VCaP (cell line): ENCODE results near the gene NOS1AP.
A peak's percentile ranks its signal among the peaks of the same experiment; 100 is the strongest.

Source experiments
- H3K27ac ChIP-seq: fragments of 450-650 bp; 2 replicates; pipeline ENCODE4 v1.5.1; 2017
- CTCF ChIP-seq: fragments of 450-650 bp; conservative IDR thresholded peaks from 2 replicates; pipeline ENCODE4 v1.5.1; 2017; ENCODE audit warnings: mild to moderate bottlenecking, moderate library complexity

Gene NOS1AP

GRCh38 chr1:162222014-162222413 lies 152.5 kb downstream of the NOS1AP start:
- H3K27ac ChIP-seq: no peak overlapping the region
- TF ChIP-seq CTCF: no peak

GRCh38 chr1:162222730-162223129 lies 153.2 kb downstream of the NOS1AP start:
- no peak for TF ChIP-seq CTCF
- H3K27ac ChIP-seq: peak overlapping the region; percentile 70; the same call in 1 of the 2 replicates

GRCh38 chr1:162223488-162223887 lies 154.0 kb downstream of the NOS1AP start:
- no peak for TF ChIP-seq CTCF

GRCh38 chr1:162224267-162224666 lies 154.8 kb downstream of the NOS1AP start:
- no peak for TF ChIP-seq CTCF

More at GRCh38 chr1:162223488-162223887, 154.0 kb downstream of the NOS1AP start:
- H3K27ac ChIP-seq: peak overlapping the region; percentile 70

GRCh38 chr1:162228586-162228985 lies 159.1 kb downstream of the NOS1AP start:
- no peak for TF ChIP-seq CTCF
- no peak overlapping the region for H3K27ac ChIP-seq

More at GRCh38 chr1:162224267-162224666, 154.8 kb downstream of the NOS1AP start:
- H3K27ac ChIP-seq: peak overlapping the region; percentile 70

- no peak overlapping the region for H3K27ac ChIP-seq
- no peak for TF ChIP-seq CTCF
These were observed 160.1 kb downstream of the NOS1AP start for GRCh38 chr1:162229549-162229948.

- H3K27ac ChIP-seq: no peak overlapping the region
- no peak; the same call in 1 of the 2 replicates for TF ChIP-seq CTCF
These were observed 160.6 kb downstream of the NOS1AP start for GRCh38 chr1:162230096-162230495.
